K562 (cell line): ENCODE data around the gene RARA. TPM values are rescaled to one million over a fixed set of nuclear protein-coding genes. Genes with fewer than 3 reads are reported as not detected.
A peak's percentile ranks its signal among the peaks of the same experiment; 100 is the strongest.

Experiments used
- ATAC-seq: fragments of 200-7000 bp; cut with Tn5 transposase; 3 replicates; pipeline ENCODE4 v1.9.1; 2020; ENCODE audit warnings: moderate library complexity
- BruUV-seq: library from RNA; stranded (reverse); fragments of 400-500 nt; replicated peaks from 2 replicates; lab custom pipeline; 2021; lab: Mats Ljungman, UMichigan
- CTCF ChIA-PET: fragments of 300-600 bp; formaldehyde crosslinking; extraction: SDS; loops from one replicate; lab custom pipeline; 2021; ENCODE audit warnings: low intra/inter-chr PET ratio; lab: Yijun Ruan, JAX
- POLR2A ChIA-PET: fragments of 300-600, 350-650 bp; sonication (Branson Sonifier 250); formaldehyde crosslinking; extraction: SDS; loops from one replicate; lab custom pipeline; 2021; ENCODE audit warnings: antibody characterized with exemption, inconsistent platforms; lab: Yijun Ruan, JAX
- DNase-seq, 4 experiments: peaks; one replicate each; pipeline versions ENCODE4 v3.0.0 to v3.0.0-alpha.2; 2011 to 2018; ENCODE audit warnings: low spot score in 3 of 4, mixed read lengths in 3 of 4; ENCODE audit errors: extremely low read depth in 1 of 4
- FAIRE-seq: peaks from 2 replicates; lab custom pipeline; 2011; peaks lifted over from hg19 to GRCh38; lab: Jason Lieb, UNC
- H2AFZ ChIP-seq: 2 replicates; pipeline ENCODE4 v1.6.0; 2011; ENCODE audit warnings: low read depth, low read length, control low read depth, inconsistent platforms
- H3K27ac ChIP-seq: fragments of 200-600 bp; 3 replicates; pipeline ENCODE4 v1.8.0; 2011; ENCODE audit warnings: low read depth, mild to moderate bottlenecking, control low read depth, inconsistent platforms, low read length, moderate library complexity, mixed read lengths; ENCODE audit errors: extremely low read depth
- H3K27me3 ChIP-seq, 2 experiments: fragments of 300-600 bp in 1 of 2; 2 replicates in 1 of 2; 3 replicates in 1 of 2; pipeline versions ENCODE4 v1.6.0 to v1.8.0; 2011; ENCODE audit warnings: inconsistent platforms in 2 of 2, low read length in 2 of 2, mild to moderate bottlenecking in 1 of 2, mixed read lengths in 1 of 2, moderate library complexity in 1 of 2; ENCODE audit not compliant: control insufficient read depth in 2 of 2, insufficient read depth in 2 of 2
- H3K36me3 ChIP-seq: fragments of 300-600 bp; 3 replicates; pipeline ENCODE4 v1.8.0; 2011; ENCODE audit warnings: mild to moderate bottlenecking, low read length, inconsistent platforms; ENCODE audit not compliant: control insufficient read depth, insufficient read depth
- H3K4me1 ChIP-seq, 2 experiments: fragments of 200-600 bp in 1 of 2; replicated peaks in 1 of 2; 2 replicates in 1 of 2; 3 replicates in 1 of 2; pipeline versions ENCODE4 v1.5.1 to v1.8.0; 2011; ENCODE audit warnings: inconsistent platforms in 2 of 2, low read length in 2 of 2, mild to moderate bottlenecking in 1 of 2, mixed read lengths in 1 of 2, moderate library complexity in 1 of 2; ENCODE audit not compliant: control insufficient read depth in 2 of 2, insufficient read depth in 2 of 2
- H3K4me2 ChIP-seq: 2 replicates; pipeline ENCODE4 v1.6.1; 2011; ENCODE audit warnings: low read length, control low read depth, inconsistent platforms, mixed read lengths; ENCODE audit not compliant: insufficient read depth
- H3K4me3 ChIP-seq: fragments of 200-600 bp; sonication (generic), shearing (Covaris generic); 2 replicates; pipeline ENCODE4 v1.5.1; 2016; ENCODE audit warnings: control low read depth, inconsistent platforms
- H3K79me2 ChIP-seq: fragments of 200-600 bp; 3 replicates; pipeline ENCODE4 v1.8.0; 2011; ENCODE audit warnings: low read length, inconsistent platforms; ENCODE audit not compliant: control insufficient read depth, insufficient read depth
- H3K9ac ChIP-seq, 2 experiments: 2 replicates each; pipeline versions ENCODE4 v1.6.0 to v1.6.1; 2011; ENCODE audit warnings: low read depth in 2 of 2, low read length in 2 of 2, control low read depth in 1 of 2, inconsistent platforms in 1 of 2, mild to moderate bottlenecking in 1 of 2, mixed read lengths in 1 of 2; ENCODE audit not compliant: insufficient read depth in 1 of 2
- H3K9me1 ChIP-seq: one replicate; pipeline ENCODE4 v1.6.0; 2011; ENCODE audit warnings: inconsistent platforms, mild to moderate bottlenecking, low read length, moderate library complexity; ENCODE audit not compliant: control insufficient read depth, insufficient read depth
- H3K9me3 ChIP-seq: replicated peaks from 2 replicates; pipeline ENCODE4 v1.5.1; 2011; ENCODE audit warnings: low read depth, low read length, inconsistent platforms; ENCODE audit not compliant: control insufficient read depth, insufficient read depth
- H4K20me1 ChIP-seq: replicated peaks from 2 replicates; pipeline ENCODE4 v1.6.1; 2011; ENCODE audit warnings: low read length, inconsistent platforms, mixed read lengths; ENCODE audit not compliant: control insufficient read depth, insufficient read depth
- CREM ChIP-seq: IDR thresholded peaks from 2 replicates; pipeline ENCODE4 v1.6.1; 2014; ENCODE audit warnings: antibody characterized with exemption, low read depth
- DDX20 ChIP-seq: fragments of 450-650 bp; IDR thresholded peaks from 2 replicates; pipeline ENCODE4 v1.6.1; 2016; ENCODE audit warnings: missing genetic modification characterization, low read depth, mild to moderate bottlenecking, missing compliant biosample characterization, moderate library complexity
- MEF2A ChIP-seq: IDR thresholded peaks from 2 replicates; pipeline ENCODE4 v1.6.1; 2011; ENCODE audit warnings: low read depth, mild to moderate bottlenecking, low read length, moderate library complexity; ENCODE audit not compliant: control insufficient read depth
- MEF2D ChIP-seq: conservative IDR thresholded peaks from 2 replicates; pipeline ENCODE4 v1.6.1; 2016; ENCODE audit warnings: low read depth, missing genetic modification characterization, missing compliant biosample characterization
- PHB ChIP-seq: fragments of 250-450 bp; sonication (Bioruptor Pico); IDR thresholded peaks from 2 replicates; pipeline ENCODE4 v1.5.0; 2021
- SRSF7 ChIP-seq: fragments of 200-400 bp; formaldehyde crosslinking; optimal IDR thresholded peaks from 2 replicates; pipeline ENCODE3; 2017; ENCODE audit warnings: mild to moderate bottlenecking, low read depth, low read length
- TEAD1 ChIP-seq, 2 experiments: fragments of 450-650 bp in 1 of 2; sonication (generic) in 1 of 2; formaldehyde crosslinking; IDR thresholded peaks; 2 replicates each; pipeline versions ENCODE4 v1.4.0 to v1.8.0; 2020 to 2022; ENCODE audit warnings: mild to moderate bottlenecking in 2 of 2, missing genetic modification reagents in 1 of 2
- ZNF143 ChIP-seq: sonication (generic); formaldehyde crosslinking; IDR thresholded peaks from 2 replicates; pipeline ENCODE4 v1.9.0; 2022; ENCODE audit warnings: mild to moderate bottlenecking, missing genetic modification reagents
- ZNF740 ChIP-seq, 3 experiments: fragments of 200-800 bp in 1 of 3; sonication (Bioruptor generic) in 1 of 3; sonication (generic) in 1 of 3; formaldehyde crosslinking in 1 of 3; IDR thresholded peaks; 2 replicates each; pipeline versions ENCODE4 v1.6.1 to v1.8.0; 2016 to 2022; ENCODE audit warnings: mild to moderate bottlenecking in 2 of 3, missing compliant biosample characterization in 2 of 3, missing genetic modification characterization in 2 of 3, missing genetic modification reagents in 1 of 3
- WGBS: fragments of 100-300 bp; shearing (Covaris generic); methylation state at CpG from one replicate; pipeline ENCODE4 v1.1.6; 2016; ENCODE audit warnings: low coverage, mixed read lengths; ENCODE audit not compliant: insufficient coverage; ENCODE audit errors: missing lambda C conversion rate; 5-methylcytosine and 5-hydroxymethylcytosine counted together
- in situ Hi-C: fragments of 300-500 bp; cut with MboI; formaldehyde crosslinking; loops from 4 replicates; pipeline ENCODE4 v1.15.0; 2018; ENCODE audit warnings: inconsistent platforms, mixed read lengths
- intact Hi-C: fragments of 100-400 bp; cut with micrococcal nuclease; formaldehyde crosslinking; loops from 2 replicates; pipeline ENCODE4 v1.14.2; 2022
- polyA plus RNA-seq, 8 experiments: library from polyadenylated mRNA; depleted of rRNA in 4 of 8; stranded (reverse) in 5 of 8; unstranded in 3 of 8; fragments of >200 nt; fragmentation: Nextera tagmentation in 2 of 8; fragmentation: Illumina TruSeq in 1 of 8; extraction: Ambion mirVana in 2 of 8; extraction: Trizol in 1 of 8; gene quantifications; 2 replicates each; pipeline versions ENCODE4 v1.2.1 to v1.2.3, GENCODE V29; 2011 to 2014; ENCODE audit warnings: inconsistent platforms in 1 of 8, missing spikeins in 1 of 8
- total RNA-seq, 7 experiments: library from RNA; depleted of rRNA in 6 of 7; stranded (reverse); fragments of >200 nt in 6 of 7; fragmentation: Illumina TruSeq in 2 of 7; extraction: Trizol in 2 of 7; gene quantifications; 2 replicates each; pipeline versions ENCODE4 v1.2.1 to v1.2.3, GENCODE V29; 2011 to 2021; ENCODE audit warnings: low replicate concordance in 1 of 7
- TF ChIP-seq, protein P1 (sequence below): fragments of 250-450 bp; sonication (Bioruptor Pico); IDR thresholded peaks from 2 replicates; pipeline ENCODE4 v1.5.0; 2020; ENCODE audit warnings: mild to moderate bottlenecking

The RARA gene
- total and polyA plus RNA-seq, 9 of the 15 experiments (the other 6 are each of a cell fraction or from before 2014, with no cell fraction given), result 0.10 to 28.0 (median 7.9) TPM

DNA sequence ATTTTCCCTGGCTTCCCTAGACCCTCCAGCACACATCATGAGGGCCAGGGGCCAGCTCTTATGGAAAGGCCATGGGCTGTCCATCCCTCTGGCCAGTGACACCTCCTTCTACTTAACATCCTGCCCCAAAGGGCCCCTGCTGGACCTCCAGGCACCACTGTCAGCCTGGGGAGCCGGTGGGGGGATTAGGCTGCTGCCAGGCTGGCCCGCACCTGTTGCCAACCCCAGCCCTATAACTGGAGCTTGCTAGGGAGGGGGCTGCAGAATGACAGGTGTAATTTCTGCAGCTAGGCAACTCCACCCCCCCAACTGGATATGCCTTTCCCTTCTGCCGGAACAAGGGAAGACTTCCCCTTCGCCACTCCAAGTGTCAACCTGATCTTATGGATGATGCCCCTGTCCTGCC lies 12.5 kb downstream of the RARA start:
- WGBS, result 50% methylated on average over 4 of the region's 4 CpGs
- in situ Hi-C loops (no loop called here), intact Hi-C loops (no loop called here)
- Histone ChIP-seq H4K20me1 (peaks cover 3% of the 10 kb centered on the region; the same call in 1 of the 2 replicates), H3K36me3 (no peaks in the 10 kb centered on the region), H3K27ac (peak overlapping the region; percentile 23; the same call in 2 of the 3 replicates), H3K79me2 (peaks cover 80% of the 10 kb centered on the region), H3K27me3 (no peaks in the 10 kb centered on the region), H2AFZ (no peak overlapping the region), H3K4me2 (peak overlapping the region; percentile 89), H3K4me3 (no peak overlapping the region), H3K4me1 (peaks cover 51 to 74% of the 10 kb centered on the region in 2 experiments), H3K9ac (peak overlapping the region in 1 of 2 experiments; percentile 94; a peak in 1 of 4 replicates), H3K9me3 (no peaks in the 10 kb centered on the region), H3K9me1 (peaks cover 6% of the 10 kb centered on the region)
- ATAC-seq (no peak), FAIRE-seq (no peak), DNase-seq (no peak)
- POLR2A ChIA-PET, result interaction anchor here (0.8 kb wide), 1 partner anchor 9 kb away, joined by 5 read pairs; no protein-coding TSS in a partner anchor
- CTCF ChIA-PET, result no interaction called here
- TF ChIP-seq SRSF7 (no peak), ZNF740 (CRISPR knock-in tag; IDR thresholded peaks at IDR 0.05) (0 out of 2 replicates have a peak, but pooled peaks have one; percentile 58), ZNF740 (tag; IDR thresholded peaks at IDR 0.05) (no peak)
- BruUV-seq, result no TSS peak

DNA sequence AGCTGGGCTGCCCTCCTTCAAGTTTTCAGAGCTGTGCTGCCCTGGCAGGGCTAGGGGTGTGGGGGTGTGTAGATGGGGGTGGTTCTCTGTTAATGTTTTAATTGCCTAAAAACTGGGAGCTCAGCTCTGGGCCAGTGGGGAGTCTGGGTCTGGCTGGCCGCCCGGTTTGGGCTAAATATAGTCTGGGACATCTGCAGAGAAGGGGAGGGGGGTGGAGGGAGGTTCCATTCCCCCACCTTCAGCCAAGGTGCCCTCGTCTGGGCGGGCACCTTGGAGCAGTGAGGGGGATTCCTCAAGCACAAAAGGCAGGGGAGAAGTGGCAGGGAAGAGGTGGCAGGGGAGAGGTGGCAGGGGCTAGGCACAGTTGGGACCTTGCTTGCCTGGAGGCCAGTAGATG lies 13.0 kb downstream of the RARA start:
- Histone ChIP-seq H3K4me1 (peaks cover 47 to 74% of the 10 kb centered on the region in 2 experiments), H3K27me3 (no peaks in the 10 kb centered on the region), H3K4me2 (peak overlapping the region; percentile 89), H3K9ac (peak overlapping the region; percentile 65 to 94), H3K27ac (peak overlapping the region; percentile 87), H2AFZ (peak overlapping the region; percentile 92; the same call in 1 of the 2 replicates), H3K9me1 (peaks cover 6% of the 10 kb centered on the region), H4K20me1 (peaks cover 3% of the 10 kb centered on the region; the same call in 1 of the 2 replicates), H3K36me3 (no peaks in the 10 kb centered on the region), H3K79me2 (peaks cover 84% of the 10 kb centered on the region), H3K4me3 (peak overlapping the region; percentile 34), H3K9me3 (no peaks in the 10 kb centered on the region)
- no TSS peak for BruUV-seq
- no peak for ATAC-seq
- peak; percentile 15 for FAIRE-seq
- in situ Hi-C loops (no loop called here), intact Hi-C loops (no loop called here)
- CTCF ChIA-PET, result no interaction called here
- 0 out of 2 replicates have a peak, but pooled peaks have one; percentile 36 for TF ChIP-seq ZNF143
- no peak for TF ChIP-seq DDX20 (tag)
- 0 out of 4 replicates have a peak, but pooled peaks of 1 of the 2 experiments have one; percentile 25 for TF ChIP-seq TEAD1 (CRISPR knock-in tag; IDR thresholded peaks at IDR 0.05)
- TF ChIP-seq CREM, result no peak
- TF ChIP-seq PHB (CRISPR knock-in tag), result no peak
- peak; percentile 49; the same call in 1 of the 2 replicates for TF ChIP-seq MEF2A
- TF ChIP-seq, protein P1, sequence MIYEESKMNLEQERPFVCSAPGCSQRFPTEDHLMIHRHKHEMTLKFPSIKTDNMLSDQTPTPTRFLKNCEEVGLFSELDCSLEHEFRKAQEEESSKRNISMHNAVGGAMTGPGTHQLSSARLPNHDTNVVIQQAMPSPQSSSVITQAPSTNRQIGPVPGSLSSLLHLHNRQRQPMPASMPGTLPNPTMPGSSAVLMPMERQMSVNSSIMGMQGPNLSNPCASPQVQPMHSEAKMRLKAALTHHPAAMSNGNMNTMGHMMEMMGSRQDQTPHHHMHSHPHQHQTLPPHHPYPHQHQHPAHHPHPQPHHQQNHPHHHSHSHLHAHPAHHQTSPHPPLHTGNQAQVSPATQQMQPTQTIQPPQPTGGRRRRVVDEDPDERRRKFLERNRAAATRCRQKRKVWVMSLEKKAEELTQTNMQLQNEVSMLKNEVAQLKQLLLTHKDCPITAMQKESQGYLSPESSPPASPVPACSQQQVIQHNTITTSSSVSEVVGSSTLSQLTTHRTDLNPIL (CRISPR knock-in tag), result no peak
- 0 out of 2 replicates have a peak, but pooled peaks have one; percentile 13 for TF ChIP-seq MEF2D (tag)
- peak in 1 of 4 experiments; percentile 42 for DNase-seq
- 10% methylated on average over 4 of the region's 4 CpGs for WGBS
- POLR2A ChIA-PET, result interaction anchor here (1.2 kb wide), 1 partner anchor 11 kb away, joined by 3 read pairs; no protein-coding TSS in a partner anchor
